HCT116 (cell line): ENCODE results near the gene C2orf74. TPM values are rescaled to one million over a fixed set of nuclear protein-coding genes. Genes with fewer than 3 reads are reported as not detected.
"Not testable (repeated sequence)": the region's sequence is repeated elsewhere in the genome, so short reads cannot be mapped to it uniquely, and the experiment has no call there.

Experiments used
- ATAC-seq: fragments of 200-7000 bp; cut with Tn5 transposase; 2 replicates; pipeline ENCODE4 v1.9.1; 2020; ENCODE audit warnings: mild to moderate bottlenecking, moderate library complexity
- BruUV-seq: library from RNA; stranded (reverse); fragments of 400-500 nt; replicated peaks from 2 replicates; lab custom pipeline; 2021; lab: Mats Ljungman, UMichigan
- CTCF ChIA-PET: fragments of 300-600 bp; sonication (Branson Sonifier 250); formaldehyde crosslinking; loops from one replicate; lab custom pipeline; 2021; ENCODE audit warnings: antibody characterized with exemption; lab: Charles Lee
- POLR2A ChIA-PET: fragments of 300-600, 350-600 bp; sonication (Branson Sonifier 250); formaldehyde crosslinking; loops from one replicate; lab custom pipeline; 2021; ENCODE audit warnings: antibody characterized with exemption; lab: Charles Lee
- RAD21 ChIA-PET, 2 experiments: fragments of 300-600 bp; sonication (Branson Sonifier 250); formaldehyde crosslinking; loops; one replicate each; lab custom pipeline; 2023; ENCODE audit warnings: low total read pairs in 2 of 2; ENCODE audit not compliant: uncharacterized antibody in 2 of 2, unreplicated experiment in 2 of 2, low non-redundant PET in 1 of 2; lab: Charles Lee
- DNase-seq: peaks from one replicate; pipeline ENCODE4 v3.0.0-alpha.2; 2010; ENCODE audit warnings: low read depth, low spot score
- H2AFZ ChIP-seq: fragments of 200-600 bp; shearing (Covaris generic), sonication (generic); 2 replicates; pipeline ENCODE4 v1.6.1; 2017; ENCODE audit warnings: low read depth, mixed run types, mixed read lengths, antibody characterized with exemption, low read length; ENCODE audit not compliant: poor library complexity, severe bottlenecking
- H3K27ac ChIP-seq: 2 replicates; pipeline ENCODE4 v1.5.1; 2012; ENCODE audit warnings: low read depth, low read length
- H3K27me3 ChIP-seq: fragments of 200-600 bp; sonication (generic); 2 replicates; pipeline ENCODE4 v1.6.1; 2016; ENCODE audit warnings: mixed run types, low read length, mixed read lengths; ENCODE audit not compliant: insufficient read depth
- H3K36me3 ChIP-seq, 2 experiments: fragments of 200-500 bp in 1 of 2; fragments of 200-600 bp in 1 of 2; sonication (Bioruptor generic) in 1 of 2; sonication (generic) in 1 of 2; 2 replicates each; pipeline versions ENCODE4 v1.5.1 to v1.6.1; 2014 to 2016; ENCODE audit warnings: low read length in 2 of 2, inconsistent platforms in 1 of 2, mixed read lengths in 1 of 2, mixed run types in 1 of 2; ENCODE audit not compliant: insufficient read depth in 2 of 2, control insufficient read depth in 1 of 2
- H3K4me1 ChIP-seq, 2 experiments: fragments of 200-600 bp in 1 of 2; sonication (generic) in 1 of 2; 2 replicates each; pipeline versions ENCODE4 v1.5.1 to v1.6.1; 2012 to 2017; ENCODE audit warnings: low read length in 2 of 2, inconsistent platforms in 1 of 2, mild to moderate bottlenecking in 1 of 2, mixed read lengths in 1 of 2, mixed run types in 1 of 2, moderate library complexity in 1 of 2; ENCODE audit not compliant: insufficient read depth in 2 of 2, control insufficient read depth in 1 of 2
- H3K4me2 ChIP-seq: fragments of 200-600 bp; sonication (generic); 2 replicates; pipeline ENCODE4 v1.6.1; 2017; ENCODE audit warnings: mixed run types, low read length, mixed read lengths
- H3K4me3 ChIP-seq, 2 experiments: fragments of 200-600 bp in 1 of 2; sonication (generic) in 1 of 2; replicated peaks in 1 of 2; 2 replicates each; pipeline ENCODE4 v1.5.1; 2011 to 2016; ENCODE audit warnings: low read length in 2 of 2, control low read depth in 1 of 2, low read depth in 1 of 2, mild to moderate bottlenecking in 1 of 2, mixed read lengths in 1 of 2, mixed run types in 1 of 2
- H3K79me2 ChIP-seq: fragments of 200-600 bp; sonication (generic); 2 replicates; pipeline ENCODE4 v1.6.1; 2017; ENCODE audit warnings: mild to moderate bottlenecking, mixed run types, low read length, moderate library complexity, mixed read lengths; ENCODE audit not compliant: insufficient read depth
- H3K9ac ChIP-seq: fragments of 200-600 bp; sonication (generic); 2 replicates; pipeline ENCODE4 v1.6.1; 2016; ENCODE audit warnings: low read length, mixed read lengths
- H3K9me2 ChIP-seq: fragments of 200-600 bp; sonication (generic), shearing (Covaris generic); 2 replicates; pipeline ENCODE4 v1.6.1; 2017; ENCODE audit warnings: mixed run types, mild to moderate bottlenecking, moderate library complexity; ENCODE audit not compliant: insufficient read depth
- H3K9me3 ChIP-seq, 2 experiments: fragments of 200-500 bp in 1 of 2; fragments of 200-600 bp in 1 of 2; sonication (Bioruptor generic) in 1 of 2; sonication (generic) in 1 of 2; 2 replicates each; pipeline ENCODE4 v1.6.1; 2014 to 2017; ENCODE audit warnings: low read length in 2 of 2, mixed read lengths in 2 of 2, inconsistent platforms in 1 of 2, low read depth in 1 of 2, mild to moderate bottlenecking in 1 of 2, mixed run types in 1 of 2, moderate library complexity in 1 of 2; ENCODE audit not compliant: control insufficient read depth in 1 of 2, insufficient read depth in 1 of 2
- H4K20me1 ChIP-seq: fragments of 200-600 bp; sonication (generic), shearing (Covaris generic); 2 replicates; pipeline ENCODE4 v1.6.1; 2017; ENCODE audit warnings: mixed run types, mild to moderate bottlenecking, moderate library complexity; ENCODE audit not compliant: insufficient read depth
- JUND ChIP-seq: IDR thresholded peaks from 2 replicates; pipeline ENCODE4 v1.6.1; 2012
- POLR2AphosphoS5 ChIP-seq: IDR thresholded peaks from 2 replicates; pipeline ENCODE4 v1.6.1; 2011; ENCODE audit warnings: mild to moderate bottlenecking, low read depth, low read length, moderate library complexity
- REST ChIP-seq: IDR thresholded peaks from 2 replicates; pipeline ENCODE4 v1.6.1; 2012; ENCODE audit warnings: low read depth
- intact Hi-C: fragments of 100-400 bp; cut with micrococcal nuclease; formaldehyde crosslinking; loops from 2 replicates; pipeline ENCODE4 v1.10.0; 2022
- total RNA-seq: library from RNA; stranded (reverse); gene quantifications from one replicate; pipeline ENCODE4 v1.2.1, GENCODE V29; 2021; ENCODE audit not compliant: unreplicated experiment
- TF ChIP-seq, protein P1 (sequence below), 3 experiments: fragments of 200-600 bp in 1 of 3; sonication (generic) in 1 of 3; IDR thresholded peaks in 2 of 3; conservative IDR thresholded peaks in 1 of 3; 2 replicates each; pipeline ENCODE4 v1.5.1; 2012 to 2017; ENCODE audit warnings: low read depth in 2 of 3, low read length in 2 of 3, antibody characterized with exemption in 1 of 3, borderline replicate concordance in 1 of 3, control low read depth in 1 of 3, mild to moderate bottlenecking in 1 of 3, mixed read lengths in 1 of 3, mixed run types in 1 of 3, moderate library complexity in 1 of 3; ENCODE audit not compliant: insufficient read depth in 1 of 3

The C2orf74 gene
- total RNA-seq, 1 experiment from 2014 or later, result not detected

GRCh38 chr2:61125798-61126197, 36.2 kb upstream of the C2orf74 start:
- H3K4me1 ChIP-seq, result no peaks in the 10 kb centered on the region
- RAD21 ChIA-PET, result no interaction called here
- H3K9ac ChIP-seq, result no peak overlapping the region
- ATAC-seq, result no peak
- no peaks in the 10 kb centered on the region; the same call in 1 of the 2 replicates for H4K20me1 ChIP-seq
- no peak overlapping the region for H2AFZ ChIP-seq
- no peak overlapping the region for H3K4me3 ChIP-seq
- CTCF ChIA-PET, result no interaction called here
- H3K9me3 ChIP-seq, result no peaks in the 10 kb centered on the region
- H3K79me2 ChIP-seq, result no peaks in the 10 kb centered on the region
- no peaks in the 10 kb centered on the region for H3K27me3 ChIP-seq
- no peak overlapping the region for H3K4me2 ChIP-seq
- POLR2A ChIA-PET, result interaction anchor here (0.9 kb wide), 1 partner anchor 10 kb away, joined by 3 read pairs; no protein-coding TSS in a partner anchor
- TF ChIP-seq POLR2AphosphoS5 (no peak), REST (no peak), JUND (no peak)
- TF ChIP-seq, protein P1, sequence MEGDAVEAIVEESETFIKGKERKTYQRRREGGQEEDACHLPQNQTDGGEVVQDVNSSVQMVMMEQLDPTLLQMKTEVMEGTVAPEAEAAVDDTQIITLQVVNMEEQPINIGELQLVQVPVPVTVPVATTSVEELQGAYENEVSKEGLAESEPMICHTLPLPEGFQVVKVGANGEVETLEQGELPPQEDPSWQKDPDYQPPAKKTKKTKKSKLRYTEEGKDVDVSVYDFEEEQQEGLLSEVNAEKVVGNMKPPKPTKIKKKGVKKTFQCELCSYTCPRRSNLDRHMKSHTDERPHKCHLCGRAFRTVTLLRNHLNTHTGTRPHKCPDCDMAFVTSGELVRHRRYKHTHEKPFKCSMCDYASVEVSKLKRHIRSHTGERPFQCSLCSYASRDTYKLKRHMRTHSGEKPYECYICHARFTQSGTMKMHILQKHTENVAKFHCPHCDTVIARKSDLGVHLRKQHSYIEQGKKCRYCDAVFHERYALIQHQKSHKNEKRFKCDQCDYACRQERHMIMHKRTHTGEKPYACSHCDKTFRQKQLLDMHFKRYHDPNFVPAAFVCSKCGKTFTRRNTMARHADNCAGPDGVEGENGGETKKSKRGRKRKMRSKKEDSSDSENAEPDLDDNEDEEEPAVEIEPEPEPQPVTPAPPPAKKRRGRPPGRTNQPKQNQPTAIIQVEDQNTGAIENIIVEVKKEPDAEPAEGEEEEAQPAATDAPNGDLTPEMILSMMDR (IDR thresholded peaks at IDR 0.05 in 2 of 3, conservative IDR thresholded peaks at IDR 0.05 in 1 of 3; ENCODE audit: borderline replicate concordance in 1 of 3, insufficient read depth in 1 of 3, low read depth in 2 of 3, low read length in 2 of 3), result no peak
- no peak overlapping the region for H3K27ac ChIP-seq
- no peaks in the 10 kb centered on the region for H3K36me3 ChIP-seq
- no peaks in the 10 kb centered on the region for H3K9me2 ChIP-seq
- no peak for DNase-seq
- no TSS peak for BruUV-seq
- intact Hi-C loops, result no loop called here

- ATAC-seq, H2AFZ ChIP-seq, DNase-seq, POLR2A ChIA-PET, H3K4me3 ChIP-seq, H3K36me3 ChIP-seq, intact Hi-C loops, H3K4me2 ChIP-seq, H4K20me1 ChIP-seq, H3K9me3 ChIP-seq, BruUV-seq, CTCF ChIA-PET, H3K79me2 ChIP-seq, H3K4me1 ChIP-seq, H3K9ac ChIP-seq, H3K9me2 ChIP-seq, H3K27me3 ChIP-seq, H3K27ac ChIP-seq, RAD21 ChIA-PET: not testable (repeated sequence)
These were observed 33.9 kb upstream of the C2orf74 start for GRCh38 chr2:61128122-61128521.
